ENCODE data around the gene GRM3.

DNA sequence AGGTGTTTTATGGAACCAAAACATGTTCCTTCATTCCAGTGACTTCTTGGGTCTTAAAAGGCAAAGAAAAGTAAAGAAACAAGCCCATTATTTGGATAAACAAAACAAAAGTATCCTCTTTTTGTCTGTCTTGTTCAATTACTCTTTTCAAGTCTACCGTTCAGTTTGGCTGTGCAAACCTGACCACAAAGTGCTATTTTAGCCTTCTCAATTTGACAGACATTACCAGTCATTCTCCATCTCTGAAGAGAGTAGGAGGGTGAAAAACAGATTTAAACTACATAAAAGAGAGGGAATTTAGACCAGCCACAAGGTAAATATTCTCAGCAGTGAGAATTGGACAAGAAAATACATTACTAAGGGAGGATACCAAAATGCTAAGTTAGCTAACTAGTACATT lies 145.2 kb downstream of the GRM3 start:
- no peak for TF ChIP-seq POLR2A (IDR thresholded peaks at IDR 0.05)
- TF ChIP-seq, protein P1, sequence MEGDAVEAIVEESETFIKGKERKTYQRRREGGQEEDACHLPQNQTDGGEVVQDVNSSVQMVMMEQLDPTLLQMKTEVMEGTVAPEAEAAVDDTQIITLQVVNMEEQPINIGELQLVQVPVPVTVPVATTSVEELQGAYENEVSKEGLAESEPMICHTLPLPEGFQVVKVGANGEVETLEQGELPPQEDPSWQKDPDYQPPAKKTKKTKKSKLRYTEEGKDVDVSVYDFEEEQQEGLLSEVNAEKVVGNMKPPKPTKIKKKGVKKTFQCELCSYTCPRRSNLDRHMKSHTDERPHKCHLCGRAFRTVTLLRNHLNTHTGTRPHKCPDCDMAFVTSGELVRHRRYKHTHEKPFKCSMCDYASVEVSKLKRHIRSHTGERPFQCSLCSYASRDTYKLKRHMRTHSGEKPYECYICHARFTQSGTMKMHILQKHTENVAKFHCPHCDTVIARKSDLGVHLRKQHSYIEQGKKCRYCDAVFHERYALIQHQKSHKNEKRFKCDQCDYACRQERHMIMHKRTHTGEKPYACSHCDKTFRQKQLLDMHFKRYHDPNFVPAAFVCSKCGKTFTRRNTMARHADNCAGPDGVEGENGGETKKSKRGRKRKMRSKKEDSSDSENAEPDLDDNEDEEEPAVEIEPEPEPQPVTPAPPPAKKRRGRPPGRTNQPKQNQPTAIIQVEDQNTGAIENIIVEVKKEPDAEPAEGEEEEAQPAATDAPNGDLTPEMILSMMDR (IDR thresholded peaks at IDR 0.05), result no peak
